GM21737 (cell line): ENCODE results near the gene PRR14L.
"Not testable (repeated sequence)": the region's sequence is repeated elsewhere in the genome, so short reads cannot be mapped to it uniquely, and the experiment has no call there.

Experiments used
- ATAC-seq: cut with Tn5 transposase; IDR thresholded peaks from one replicate; pipeline ENCODE4 v1.9.1; 2021; ENCODE audit warnings: mild to moderate bottlenecking, moderate library complexity; ENCODE audit not compliant: unreplicated experiment

Gene PRR14L

GRCh38 chr22:31683181-31684105 is 66.5 kb downstream of the PRR14L start:
- ATAC-seq: no peak

- no peak for ATAC-seq
Measured at GRCh38 chr22:31682751-31683150, 67.2 kb downstream of the PRR14L start.

- no peak for ATAC-seq
Measured at GRCh38 chr22:31681349-31682345, 68.3 kb downstream of the PRR14L start.

- no peak for ATAC-seq
Measured at GRCh38 chr22:31680861-31681341, 69.0 kb downstream of the PRR14L start.

- no peak for ATAC-seq
Measured at GRCh38 chr22:31678748-31679147, 71.2 kb downstream of the PRR14L start.

- ATAC-seq: peak; percentile 91
Measured at GRCh38 chr22:31676700-31677099, 73.2 kb downstream of the PRR14L start.

GRCh38 chr22:31674219-31674618 is 75.7 kb downstream of the PRR14L start:
- not testable (repeated sequence) for ATAC-seq

GRCh38 chr22:31668849-31669248 is 81.1 kb downstream of the PRR14L start:
- not testable (repeated sequence) for ATAC-seq

GRCh38 chr22:31662668-31663037 is 87.3 kb downstream of the PRR14L start:
- ATAC-seq: no peak

GRCh38 chr22:31661851-31662667 is 87.9 kb downstream of the PRR14L start, which contains the start of gene PISD:
PISD (minus strand) TSS chr22:31662215; CDS start chr22:31662208, 7 bp downstream.
- peak; percentile 81 for ATAC-seq

- not testable (repeated sequence) for ATAC-seq
Measured at GRCh38 chr22:31660860-31661341, 89.0 kb downstream of the PRR14L start.

GRCh38 chr22:31659246-31659645 is 90.7 kb downstream of the PRR14L start:
- no peak for ATAC-seq

GRCh38 chr22:31654408-31654807 is 95.5 kb downstream of the PRR14L start:
- ATAC-seq: no peak

GRCh38 chr22:31653944-31654343 is 96.0 kb downstream of the PRR14L start:
- no peak for ATAC-seq

- no peak for ATAC-seq
Measured at GRCh38 chr22:31652911-31653684, 96.8 kb downstream of the PRR14L start.

- ATAC-seq: no peak
Measured at GRCh38 chr22:31652088-31652487, 97.8 kb downstream of the PRR14L start.

GRCh38 chr22:31651664-31652063 is 98.3 kb downstream of the PRR14L start:
- no peak for ATAC-seq

GRCh38 chr22:31650391-31650790 is 99.5 kb downstream of the PRR14L start:
- ATAC-seq: no peak
